Breast epithelium (tissue), 4 donors: ENCODE data around the gene MB21D2. TPM values are rescaled to one million over a fixed set of nuclear protein-coding genes. Genes with fewer than 3 reads are reported as not detected.
A peak's percentile ranks its signal among the peaks of the same experiment; 100 is the strongest.

Source experiments
- DNase-seq, 2 donors: peaks; one replicate each; pipeline ENCODE4 v3.0.0-alpha.2; 2019; ENCODE audit warnings: low spot score in 2 of 2
- H3K27ac ChIP-seq, 2 donors: fragments of 200-600 bp; sonication (generic) in 1 of 2; one replicate each; pipeline ENCODE4 v1.5.1; 2016 to 2019; ENCODE audit warnings: mild to moderate bottlenecking in 1 of 2
- H3K27me3 ChIP-seq, 2 donors: fragments of 200-600 bp; sonication (generic) in 1 of 2; one replicate each; pipeline versions ENCODE4 v1.5.1 to v1.6.0; 2017 to 2019; ENCODE audit warnings: control low read depth in 1 of 2, mild to moderate bottlenecking in 1 of 2
- H3K36me3 ChIP-seq: fragments of 200-600 bp; one replicate; pipeline ENCODE4 v1.5.1; 2019
- H3K4me1 ChIP-seq, 2 donors: fragments of 200-600 bp; sonication (generic); one replicate each; pipeline ENCODE4 v1.5.1; 2016 to 2019; ENCODE audit warnings: control low read depth in 1 of 2
- H3K4me3 ChIP-seq, 3 donors: fragments of 200-600 bp; sonication (generic); 1 replicate in 2 of 3; 2 replicates in 1 of 3; pipeline ENCODE4 v1.5.1; 2016 to 2019; ENCODE audit warnings: mild to moderate bottlenecking in 3 of 3, moderate library complexity in 2 of 3
- H3K9me3 ChIP-seq, 2 donors: fragments of 200-600 bp; sonication (generic) in 1 of 2; one replicate each; pipeline ENCODE4 v1.5.1; 2016 to 2019; ENCODE audit warnings: control low read depth in 1 of 2
- CTCF ChIP-seq, 3 donors: fragments of 450-650 bp; IDR thresholded peaks; one replicate each; pipeline ENCODE4 v1.5.1; 2016 to 2017; ENCODE audit warnings: antibody characterized with exemption in 3 of 3, mild to moderate bottlenecking in 3 of 3, moderate library complexity in 3 of 3
- POLR2A ChIP-seq: fragments of 450-650 bp; IDR thresholded peaks from one replicate; pipeline ENCODE4 v1.6.1; 2016; ENCODE audit warnings: antibody characterized with exemption, mild to moderate bottlenecking, moderate library complexity
- POLR2AphosphoS5 ChIP-seq, 3 donors: sonication (generic); formaldehyde crosslinking; IDR thresholded peaks; one replicate each; pipeline ENCODE4 v1.6.1; 2017; ENCODE audit warnings: antibody characterized with exemption in 3 of 3
- intact Hi-C: fragments of 100-400 bp; cut with DNase I; formaldehyde crosslinking; loops from one replicate; pipeline ENCODE4 v1.15.1; 2023; ENCODE audit warnings: low total_unique reads
- total RNA-seq, 3 donors: library from RNA; depleted of rRNA; stranded (reverse); fragments of >200 nt; gene quantifications; one replicate each; pipeline ENCODE4 v1.1.0, GENCODE V29; 2016

The MB21D2 gene
- total RNA-seq, 3 donors from 2014 or later: 4.0 to 11.9 (median 6.2) TPM

- no peaks in the 10 kb centered on the region for H3K4me1 ChIP-seq
- intact Hi-C loops: no loop called here
- H3K36me3 ChIP-seq: no peaks in the 10 kb centered on the region
- TF ChIP-seq POLR2A: no peak
- TF ChIP-seq POLR2AphosphoS5 (IDR thresholded peaks at IDR 0.05): no peak
- no peak for TF ChIP-seq CTCF (IDR thresholded peaks at IDR 0.05)
- H3K4me3 ChIP-seq: peak overlapping the region; percentile 80 to 85 (median 83)
- no peaks in the 10 kb centered on the region for H3K9me3 ChIP-seq
- H3K27ac ChIP-seq: peak overlapping the region; percentile 89 to 95
- no peaks in the 10 kb centered on the region for H3K27me3 ChIP-seq
- peak; percentile 42 to 59 for DNase-seq
These were observed 1.2 kb downstream of the MB21D2 start for GRCh38 chr3:192916371-192917027.

GRCh38 chr3:192915722-192916121 is 1.9 kb downstream of the MB21D2 start:
- Histone ChIP-seq H3K27me3 (no peaks in the 10 kb centered on the region), H3K4me1 (no peaks in the 10 kb centered on the region), H3K4me3 (peak overlapping the region in 1 of 3 donors; percentile 85), H3K9me3 (no peaks in the 10 kb centered on the region), H3K27ac (no peak overlapping the region), H3K36me3 (no peaks in the 10 kb centered on the region)
- intact Hi-C loops: no loop called here
- no peak for TF ChIP-seq CTCF (IDR thresholded peaks at IDR 0.05)
- no peak for TF ChIP-seq POLR2AphosphoS5 (IDR thresholded peaks at IDR 0.05)
- no peak for TF ChIP-seq POLR2A
- DNase-seq: no peak

- H3K27ac ChIP-seq: no peak overlapping the region
- H3K27me3 ChIP-seq: no peaks in the 10 kb centered on the region
- H3K4me1 ChIP-seq: no peaks in the 10 kb centered on the region
- no peak overlapping the region for H3K4me3 ChIP-seq
- no peak for TF ChIP-seq POLR2A
- no peaks in the 10 kb centered on the region for H3K36me3 ChIP-seq
- H3K9me3 ChIP-seq: no peaks in the 10 kb centered on the region
- intact Hi-C loops: no loop called here
- no peak for DNase-seq
These were observed 2.4 kb downstream of the MB21D2 start for GRCh38 chr3:192915304-192915703.

- H3K4me3 ChIP-seq: no peak overlapping the region
- no peak for TF ChIP-seq CTCF (IDR thresholded peaks at IDR 0.05)
- no peak for TF ChIP-seq POLR2AphosphoS5 (IDR thresholded peaks at IDR 0.05)
- TF ChIP-seq POLR2A: no peak
- DNase-seq: no peak
- intact Hi-C loops: no loop called here
- H3K4me1 ChIP-seq: no peaks in the 10 kb centered on the region
- no peak overlapping the region for H3K27ac ChIP-seq
- no peaks in the 10 kb centered on the region for H3K27me3 ChIP-seq
- no peaks in the 10 kb centered on the region for H3K9me3 ChIP-seq
- H3K36me3 ChIP-seq: no peaks in the 10 kb centered on the region
These were observed 2.8 kb downstream of the MB21D2 start for GRCh38 chr3:192914848-192915247.

- Histone ChIP-seq H3K36me3 (no peaks in the 10 kb centered on the region), H3K4me3 (no peak overlapping the region), H3K27me3 (no peaks in the 10 kb centered on the region), H3K27ac (no peak overlapping the region), H3K9me3 (no peaks in the 10 kb centered on the region), H3K4me1 (no peaks in the 10 kb centered on the region)
- intact Hi-C loops: no loop called here
- TF ChIP-seq POLR2AphosphoS5 (IDR thresholded peaks at IDR 0.05): no peak
- TF ChIP-seq CTCF (IDR thresholded peaks at IDR 0.05): no peak
- TF ChIP-seq POLR2A: no peak
- no peak for DNase-seq
These were observed 4.1 kb downstream of the MB21D2 start for GRCh38 chr3:192913540-192913939.
